Measurements from ENCODE around the gene GOLGB1.

Gene GOLGB1

DNA sequence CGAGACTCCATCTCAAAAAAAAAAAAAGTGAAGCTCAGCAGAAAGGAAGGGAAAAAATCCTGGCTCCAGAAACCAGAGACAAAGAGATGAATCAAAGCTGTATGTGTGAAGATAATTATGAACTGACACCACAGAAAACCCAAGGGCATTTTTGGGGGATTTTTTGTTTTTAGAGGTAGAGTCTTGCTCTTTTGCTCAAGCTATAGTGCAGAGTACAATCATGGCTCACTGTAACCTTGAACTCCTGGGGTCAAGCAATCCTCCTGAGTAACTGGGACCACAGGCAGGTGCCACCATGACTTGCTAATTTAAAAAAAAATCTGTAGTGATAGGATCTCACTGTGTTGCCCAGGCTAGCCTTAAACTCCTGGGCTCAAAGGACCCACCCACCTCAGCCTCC lies 111.6 kb downstream of the GOLGB1 start:
- no peak for DNase-seq (ENCODE audit: low read depth)

DNA sequence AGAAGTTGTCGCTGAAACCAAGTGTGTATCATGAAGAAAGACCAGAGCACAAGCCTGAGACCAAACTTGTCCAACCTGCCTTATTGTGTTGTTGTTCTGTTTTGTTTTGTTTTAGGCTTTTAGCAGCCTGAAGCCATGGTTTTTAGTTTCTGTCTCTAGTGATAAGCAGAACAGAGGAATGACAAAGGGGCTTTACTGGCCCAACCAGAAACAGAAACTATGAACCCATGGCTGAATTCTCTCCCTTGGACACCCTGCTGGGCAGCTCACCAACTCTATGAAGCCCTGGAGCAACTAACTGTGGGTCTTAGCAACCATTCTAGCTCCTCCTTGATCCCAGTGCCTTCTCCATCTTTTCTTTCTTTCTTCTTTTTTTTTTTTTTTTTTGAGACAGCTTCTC lies 119.2 kb downstream of the GOLGB1 start:
- no peak for DNase-seq (ENCODE audit: low read depth)

GRCh38 chr3:121629601-121630000 lies 119.9 kb downstream of the GOLGB1 start:
- no peak for DNase-seq (ENCODE audit: low read depth)

DNA sequence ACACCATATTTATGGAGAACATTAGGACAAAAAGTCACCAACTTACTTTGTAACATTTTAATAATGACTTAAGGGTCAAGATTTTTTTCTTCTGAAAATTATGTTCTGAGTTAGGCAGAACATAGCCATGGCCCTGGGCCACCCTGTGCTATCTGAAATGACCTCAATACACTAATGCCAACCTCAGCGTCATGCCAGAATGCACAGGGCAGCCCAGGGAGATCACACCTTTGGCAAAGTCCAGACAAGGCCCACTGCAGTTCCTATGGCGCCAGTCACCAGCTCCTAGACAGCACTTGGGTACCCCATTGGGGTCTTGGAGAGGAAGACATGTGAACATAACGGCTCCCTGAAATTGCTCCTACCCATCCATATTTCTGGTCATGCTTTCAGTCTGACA lies 121.9 kb downstream of the GOLGB1 start:
- no peak for DNase-seq (ENCODE audit: low read depth)

DNA sequence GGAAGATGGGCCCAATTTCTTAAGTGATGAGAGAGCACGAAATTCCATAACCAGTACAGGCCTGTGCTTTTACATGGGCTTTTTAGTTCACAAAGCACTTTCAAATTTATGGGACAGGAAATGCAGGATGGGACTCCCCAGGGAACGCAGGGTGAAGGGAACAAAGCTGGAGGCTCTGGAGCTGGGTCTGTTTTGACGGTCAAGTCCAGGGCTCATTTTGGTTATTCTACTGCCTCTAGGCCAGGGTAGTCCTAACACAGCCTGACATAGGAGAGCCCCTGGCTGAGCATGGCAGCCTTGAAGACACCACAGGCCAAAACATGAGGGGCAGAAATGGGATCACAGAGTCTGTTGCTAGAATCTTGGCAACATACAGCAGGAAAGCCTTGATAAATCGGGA lies 122.3 kb downstream of the GOLGB1 start:
- DNase-seq (ENCODE audit: low read depth) = no peak

DNA sequence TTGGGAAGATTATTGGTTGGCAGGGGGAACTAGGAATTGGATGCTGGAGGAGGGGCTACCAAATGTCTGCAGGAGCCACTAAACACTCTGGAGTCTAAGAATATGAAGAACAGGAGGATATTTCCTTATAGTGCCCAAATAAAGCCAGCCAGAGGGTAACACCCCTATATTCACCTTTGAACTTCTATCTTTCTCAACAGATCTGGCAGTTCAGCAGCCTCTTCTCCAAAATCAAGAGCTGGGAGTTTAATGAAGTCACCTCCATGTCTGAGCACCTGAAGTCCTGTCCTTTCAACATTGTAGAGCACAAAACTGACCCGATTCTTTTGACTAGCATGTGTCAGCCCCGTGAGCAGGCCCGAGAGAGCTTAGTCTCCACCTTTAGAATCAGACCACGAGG lies 123.0 kb downstream of the GOLGB1 start:
- DNase-seq (ENCODE audit: low read depth) = no peak

- no peak for DNase-seq (ENCODE audit: low read depth)
Observed at GRCh38 chr3:121624147-121624899, 125.2 kb downstream of the GOLGB1 start.

DNA sequence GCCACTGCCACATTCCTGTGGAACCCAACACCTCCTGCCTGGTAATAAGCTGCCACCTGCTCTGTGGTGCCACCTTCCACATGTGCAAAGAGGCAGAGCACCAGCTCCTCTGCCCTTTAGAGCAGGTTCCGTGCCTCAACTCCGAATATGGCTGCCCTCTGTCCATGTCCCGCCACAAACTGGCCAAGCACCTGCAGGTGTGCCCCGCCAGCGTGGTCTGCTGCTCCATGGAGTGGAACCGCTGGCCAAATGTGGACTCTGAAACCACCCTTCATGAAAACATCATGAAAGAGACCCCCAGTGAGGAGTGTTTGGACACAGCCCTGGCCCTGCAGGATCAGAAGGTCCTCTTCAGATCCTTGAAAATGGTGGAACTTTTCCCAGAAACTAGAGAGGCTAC lies 128.1 kb downstream of the GOLGB1 start:
- DNase-seq (ENCODE audit: low read depth) = no peak

- DNase-seq (ENCODE audit: low read depth) = no peak
Observed at GRCh38 chr3:121619691-121620090, 129.8 kb downstream of the GOLGB1 start.

Measured in activated T-helper 1 cell treated with Interleukin-2 at 50 U/mL for 16 hours (primary cell).